DMS 273 (cell line): ENCODE measurements around the gene WDR27.
"Not testable (repeated sequence)": the region's sequence is repeated elsewhere in the genome, so short reads cannot be mapped to it uniquely, and the experiment has no call there.

Experiments used
- DNase-seq: peaks from one replicate; lab custom pipeline; 2025; ENCODE audit not compliant: unreplicated experiment; lab: John Stamatoyannopoulos, UW

Gene WDR27

GRCh38 chr6:169618526-169619490, 83.0 kb downstream of the WDR27 start:
- DNase-seq, result no peak

- DNase-seq, result no peak
Measured at GRCh38 chr6:169617562-169617961, 84.3 kb downstream of the WDR27 start.

DNA sequence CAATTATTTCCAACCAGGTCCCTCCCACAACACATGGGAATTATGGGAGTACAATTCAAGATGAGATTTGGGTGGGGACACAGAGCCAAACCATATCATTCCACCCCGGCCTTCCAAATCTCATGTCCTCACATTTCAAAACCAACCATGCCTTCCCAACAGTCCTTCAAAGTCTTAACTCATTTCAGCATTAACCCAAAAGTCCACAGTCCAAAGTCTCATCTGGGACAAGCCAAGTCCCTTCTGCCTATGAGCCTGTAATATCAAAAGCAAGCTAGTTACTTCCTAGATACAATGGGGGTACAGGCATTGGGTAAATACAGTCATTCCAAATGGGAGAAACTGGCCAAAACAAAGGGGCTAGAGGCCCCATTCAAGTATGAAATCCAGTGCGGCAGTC, 93.2 kb downstream of the WDR27 start:
- DNase-seq, result not testable (repeated sequence)

- DNase-seq, result no peak
Measured at GRCh38 chr6:169604076-169604475, 97.8 kb downstream of the WDR27 start.

DNA sequence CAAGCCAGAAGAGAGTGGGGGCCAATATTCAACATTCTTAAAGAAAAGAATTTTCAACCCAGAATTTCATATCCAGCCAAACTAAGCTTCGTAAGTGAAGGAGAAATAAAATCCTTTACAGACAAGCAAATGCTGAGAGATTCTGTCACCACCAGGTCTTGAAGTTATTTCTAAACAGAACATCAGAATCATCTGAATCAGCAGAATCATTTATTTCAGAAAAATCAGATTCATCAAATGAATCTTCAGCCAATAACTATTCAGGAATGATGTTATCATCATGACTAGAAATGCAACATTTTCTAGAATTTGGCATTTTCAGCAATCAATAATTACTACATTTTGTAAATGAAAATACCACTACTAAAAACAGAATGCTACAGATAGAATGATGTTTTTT, 100.7 kb downstream of the WDR27 start:
- not testable (repeated sequence) for DNase-seq

DNA sequence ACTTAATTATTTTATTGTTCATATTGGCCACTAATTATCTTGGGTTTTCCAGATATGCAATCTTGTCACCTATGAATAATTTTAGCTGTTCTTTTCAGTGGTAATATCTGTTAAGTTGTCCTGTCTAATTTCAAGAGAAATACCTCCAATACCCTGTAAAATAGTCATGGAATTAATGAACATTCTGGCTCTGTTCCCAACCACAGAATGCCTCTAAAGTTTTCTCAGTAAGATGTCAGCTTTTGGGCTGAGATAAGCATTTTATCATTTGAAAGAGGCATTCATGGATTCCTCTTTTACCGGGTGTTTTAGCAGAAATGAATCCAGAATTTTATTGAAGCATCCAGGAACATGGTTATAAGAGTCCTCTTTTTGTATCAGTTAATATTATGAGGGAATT, 109.3 kb downstream of the WDR27 start:
- no peak for DNase-seq

GRCh38 chr6:169591616-169592015, 110.2 kb downstream of the WDR27 start:
- no peak for DNase-seq

- no peak for DNase-seq
Measured at GRCh38 chr6:169590376-169590939, 111.4 kb downstream of the WDR27 start.

DNA sequence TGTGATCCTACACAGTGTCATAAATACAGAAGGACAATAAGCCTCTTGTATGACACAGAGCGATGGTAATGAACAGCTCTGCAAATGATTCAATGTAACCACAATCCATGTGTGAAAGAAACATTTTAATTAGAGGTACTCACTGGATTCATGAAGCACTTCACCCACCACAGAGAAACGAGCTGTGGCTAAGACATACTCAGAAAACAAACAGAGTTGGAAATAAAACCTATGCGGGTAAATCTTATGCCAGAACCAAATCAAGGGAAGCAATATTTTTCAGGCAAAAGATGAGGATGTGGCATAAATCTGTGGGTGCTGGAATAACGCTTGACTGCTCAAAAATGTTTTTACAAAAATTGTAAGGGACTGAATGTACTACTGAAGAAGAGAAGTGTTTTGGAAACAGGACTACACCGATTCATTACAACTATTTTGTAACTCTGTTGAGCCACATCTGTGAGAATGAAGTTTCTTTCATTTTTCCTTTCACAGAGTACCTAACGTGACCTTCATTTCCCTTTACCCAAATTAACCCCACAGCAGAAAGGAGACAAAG, 112.1 kb downstream of the WDR27 start:
- no peak for DNase-seq

- DNase-seq, result no peak
Measured at GRCh38 chr6:169589293-169589692, 112.5 kb downstream of the WDR27 start.

DNA sequence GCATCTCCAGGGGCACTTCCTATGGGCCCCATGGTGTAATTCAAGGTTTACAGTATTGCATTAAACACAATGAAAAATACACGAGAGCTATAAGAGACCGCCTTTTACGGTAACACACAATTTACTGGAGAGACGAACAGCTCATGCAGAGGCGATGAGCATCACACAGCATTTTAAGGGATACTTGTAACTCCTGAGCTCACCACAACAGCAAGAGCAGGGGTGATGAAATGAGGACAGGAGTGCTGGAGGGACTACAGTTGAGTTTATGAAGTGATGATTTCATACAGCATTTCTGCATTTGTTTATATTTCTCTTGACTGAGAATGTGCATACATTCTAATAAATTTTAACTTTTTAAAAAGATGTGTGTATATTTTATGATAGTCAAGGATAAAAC, 113.9 kb downstream of the WDR27 start:
- no peak for DNase-seq

- DNase-seq, result no peak
Measured at GRCh38 chr6:169583886-169584541, 117.8 kb downstream of the WDR27 start.

- no peak for DNase-seq
Measured at GRCh38 chr6:169579407-169580111, 122.3 kb downstream of the WDR27 start.

GRCh38 chr6:169577974-169578373, 123.9 kb downstream of the WDR27 start:
- no peak for DNase-seq

GRCh38 chr6:169577236-169577635, 124.6 kb downstream of the WDR27 start:
- no peak for DNase-seq

GRCh38 chr6:169575821-169576220, 126.0 kb downstream of the WDR27 start:
- no peak for DNase-seq

- no peak for DNase-seq
Measured at GRCh38 chr6:169575365-169575764, 126.5 kb downstream of the WDR27 start.

DNA sequence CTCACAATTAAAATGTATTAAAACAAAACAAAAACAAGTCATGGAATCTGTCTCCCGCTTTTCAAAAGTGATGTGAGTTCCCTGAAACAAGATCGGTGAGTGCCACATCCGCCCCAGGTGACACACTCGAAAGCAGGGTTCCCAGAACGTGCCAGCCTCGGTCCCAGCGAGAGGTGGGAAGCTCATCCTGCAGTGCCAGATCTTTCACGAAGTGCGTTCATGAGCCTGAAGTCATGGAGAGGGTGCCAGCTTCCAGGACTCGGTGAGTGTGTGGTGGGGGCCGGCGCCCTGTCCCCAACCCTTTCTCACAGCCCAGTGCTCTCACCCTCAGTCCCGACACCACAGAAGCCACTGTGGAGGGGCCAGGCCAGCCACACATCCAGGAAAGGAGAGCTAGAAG, 127.4 kb downstream of the WDR27 start:
- no peak for DNase-seq

GRCh38 chr6:169573883-169574282, 127.9 kb downstream of the WDR27 start:
- no peak for DNase-seq

DNA sequence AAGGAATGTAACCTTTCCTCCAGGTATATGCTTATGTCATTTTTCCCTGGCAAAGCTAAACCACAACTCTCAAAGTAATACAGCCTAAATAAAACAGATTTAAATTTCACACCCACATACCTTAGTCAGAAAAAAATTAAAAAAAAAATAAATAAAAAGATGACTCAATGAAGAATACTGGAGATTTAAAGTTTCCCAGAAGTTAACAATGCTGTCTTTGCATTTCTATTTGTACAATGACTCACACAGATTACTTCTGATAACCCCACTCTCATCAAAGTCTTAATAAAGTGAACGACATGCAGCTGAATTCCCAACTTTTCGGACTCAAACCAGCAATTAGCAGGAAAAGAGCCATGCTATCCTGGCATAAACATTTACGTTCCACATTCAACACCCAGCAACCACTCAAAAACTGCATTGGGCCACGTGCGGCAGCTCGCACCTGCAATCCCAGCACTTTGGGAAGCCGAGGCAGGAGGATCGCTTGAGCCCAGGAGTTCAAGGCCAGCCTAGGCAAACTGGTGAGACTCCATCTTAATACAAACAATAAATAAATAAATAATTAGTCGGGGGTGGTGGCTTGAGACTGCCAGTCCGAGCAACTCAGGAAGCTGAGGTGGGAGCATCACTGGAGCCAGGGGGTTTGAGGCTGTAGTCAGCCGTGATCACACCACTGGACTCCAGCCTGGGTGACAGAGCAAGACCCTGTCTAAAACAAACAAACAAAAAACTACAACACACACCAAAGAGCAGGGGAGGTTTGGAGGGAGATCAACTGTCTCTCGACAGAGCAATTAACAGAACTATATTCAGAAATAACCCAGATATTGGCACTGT, 130.5 kb downstream of the WDR27 start:
- DNase-seq, result no peak
